ENCODE results near the gene FOXN1.

The FOXN1 gene

DNA sequence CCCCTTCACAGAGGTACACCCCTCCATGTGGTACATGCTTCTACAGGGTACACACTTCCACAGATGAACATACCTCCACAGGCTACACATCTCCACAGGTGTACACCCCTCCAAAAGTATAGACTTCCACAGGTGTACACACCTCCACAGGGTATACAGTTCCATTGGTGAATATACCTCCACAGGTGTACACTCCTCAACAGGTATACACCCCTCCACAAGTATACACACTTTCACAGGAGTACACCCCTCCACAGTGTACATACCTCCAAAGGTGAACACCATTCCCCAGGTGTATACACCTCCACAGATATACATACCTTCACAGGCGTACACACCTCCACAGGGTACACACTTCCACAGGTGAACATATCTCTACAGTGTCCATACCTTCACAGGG lies 9.4 kb downstream of the FOXN1 start:
- H3K4me2 ChIP-seq (ENCODE audit: low read length) = no peak overlapping the region
- H3K9me3 ChIP-seq (ENCODE audit: control insufficient read depth, low read length) = no peaks in the 10 kb centered on the region
- TF ChIP-seq CTCF (IDR thresholded peaks at IDR 0.05) = no peak
- H3K4me1 ChIP-seq = no peaks in the 10 kb centered on the region
- H3K9ac ChIP-seq = no peak overlapping the region
- H3K36me3 ChIP-seq (ENCODE audit: control insufficient read depth, insufficient read depth, low read length) = no peaks in the 10 kb centered on the region
- no peaks in the 10 kb centered on the region for H3K27me3 ChIP-seq (ENCODE audit: control insufficient read depth, insufficient read depth, low read length)
- H3K79me2 ChIP-seq = no peaks in the 10 kb centered on the region
- H3K4me3 ChIP-seq (ENCODE audit: low read depth, low read length) = no peak overlapping the region
- H3K27ac ChIP-seq = no peak overlapping the region
- no peak overlapping the region for H2AFZ ChIP-seq

DNA sequence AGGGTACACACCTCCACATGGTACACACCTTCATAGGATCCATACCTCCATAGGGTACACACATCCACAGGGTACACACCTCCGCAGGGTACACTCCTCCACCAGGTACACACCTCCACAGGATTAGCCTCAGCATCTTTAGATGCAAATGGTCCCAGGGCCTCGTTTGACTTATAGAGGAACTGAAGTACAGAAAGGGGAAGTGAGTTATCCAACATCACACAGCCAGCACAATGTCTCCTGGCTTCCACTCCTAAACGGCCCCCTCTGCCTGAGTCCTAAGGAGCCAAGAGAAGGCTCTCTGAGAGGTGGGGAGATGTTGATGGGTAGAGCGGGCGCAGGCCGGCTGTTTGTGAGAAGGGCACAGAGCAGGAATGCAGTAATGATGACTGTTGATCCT lies 12.0 kb downstream of the FOXN1 start:
- no peaks in the 10 kb centered on the region for H3K36me3 ChIP-seq (ENCODE audit: control insufficient read depth, insufficient read depth, low read length)
- no peaks in the 10 kb centered on the region for H3K79me2 ChIP-seq
- H3K4me2 ChIP-seq (ENCODE audit: low read length) = no peak overlapping the region
- no peak overlapping the region for H3K27ac ChIP-seq
- H3K9ac ChIP-seq = no peak overlapping the region
- no peaks in the 10 kb centered on the region for H3K9me3 ChIP-seq (ENCODE audit: control insufficient read depth, low read length)
- no peaks in the 10 kb centered on the region for H3K27me3 ChIP-seq (ENCODE audit: control insufficient read depth, insufficient read depth, low read length)
- TF ChIP-seq CTCF (IDR thresholded peaks at IDR 0.05) = no peak
- peaks cover 14% of the 10 kb centered on the region for H3K4me1 ChIP-seq
- no peak overlapping the region for H2AFZ ChIP-seq
- no peak overlapping the region for H3K4me3 ChIP-seq (ENCODE audit: low read depth, low read length)

DNA sequence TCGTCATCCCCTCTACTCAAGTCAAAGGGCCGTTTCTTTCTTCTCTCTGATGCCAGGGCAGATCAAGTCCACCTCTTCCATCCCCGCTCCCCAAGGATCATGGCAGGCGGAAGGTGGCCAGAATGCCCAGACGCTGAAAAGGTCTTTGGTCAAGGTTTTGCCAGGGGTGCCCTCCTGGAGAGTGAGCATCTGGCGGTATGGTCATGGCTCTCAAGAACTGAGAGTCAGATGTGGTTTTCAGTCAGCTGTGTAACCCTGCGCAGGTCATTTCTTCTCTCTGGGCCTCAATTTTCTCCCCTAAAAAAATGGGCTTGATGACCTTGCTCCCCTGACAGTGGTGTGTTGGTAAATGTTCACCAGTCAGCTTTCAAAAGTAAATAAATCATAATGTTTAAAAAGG lies 12.4 kb downstream of the FOXN1 start:
- no peak for TF ChIP-seq CTCF (IDR thresholded peaks at IDR 0.05)
- Histone ChIP-seq H3K4me3 (ENCODE audit: low read depth, low read length) (no peak overlapping the region), H3K4me1 (peaks cover 14% of the 10 kb centered on the region), H3K4me2 (ENCODE audit: low read length) (no peak overlapping the region), H3K36me3 (ENCODE audit: control insufficient read depth, insufficient read depth, low read length) (no peaks in the 10 kb centered on the region), H3K27ac (no peak overlapping the region), H3K27me3 (ENCODE audit: control insufficient read depth, insufficient read depth, low read length) (no peaks in the 10 kb centered on the region), H3K9ac (no peak overlapping the region), H3K79me2 (no peaks in the 10 kb centered on the region), H2AFZ (no peak overlapping the region), H3K9me3 (ENCODE audit: control insufficient read depth, low read length) (no peaks in the 10 kb centered on the region)

GRCh38 chr17:28519236-28519635 lies 13.1 kb downstream of the FOXN1 start:
- no peak overlapping the region for H3K9ac ChIP-seq
- H3K79me2 ChIP-seq = no peaks in the 10 kb centered on the region
- no peak overlapping the region for H3K27ac ChIP-seq
- H3K27me3 ChIP-seq (ENCODE audit: control insufficient read depth, insufficient read depth, low read length) = no peaks in the 10 kb centered on the region
- no peak overlapping the region for H3K4me2 ChIP-seq (ENCODE audit: low read length)
- H3K4me1 ChIP-seq = peaks cover 14% of the 10 kb centered on the region
- no peaks in the 10 kb centered on the region for H3K36me3 ChIP-seq (ENCODE audit: control insufficient read depth, insufficient read depth, low read length)
- no peaks in the 10 kb centered on the region for H3K9me3 ChIP-seq (ENCODE audit: control insufficient read depth, low read length)
- no peak overlapping the region for H3K4me3 ChIP-seq (ENCODE audit: low read depth, low read length)
- TF ChIP-seq CTCF (IDR thresholded peaks at IDR 0.05) = no peak
- no peak overlapping the region for H2AFZ ChIP-seq

- Histone ChIP-seq H2AFZ (no peak overlapping the region), H3K36me3 (ENCODE audit: control insufficient read depth, insufficient read depth, low read length) (no peaks in the 10 kb centered on the region), H3K4me2 (ENCODE audit: low read length) (no peak overlapping the region), H3K27me3 (ENCODE audit: control insufficient read depth, insufficient read depth, low read length) (no peaks in the 10 kb centered on the region), H3K79me2 (no peaks in the 10 kb centered on the region), H3K9me3 (ENCODE audit: control insufficient read depth, low read length) (no peaks in the 10 kb centered on the region), H3K4me1 (peaks cover 21% of the 10 kb centered on the region), H3K9ac (no peak overlapping the region), H3K27ac (no peak overlapping the region), H3K4me3 (ENCODE audit: low read depth, low read length) (no peak overlapping the region)
- no peak for TF ChIP-seq CTCF (IDR thresholded peaks at IDR 0.05)
Observed at GRCh38 chr17:28520687-28521086, 14.5 kb downstream of the FOXN1 start.

Data from parathyroid adenoma (tissue), 2 donors.